Type B pancreatic cell (in vitro differentiated cells): ENCODE measurements around the gene OSR1. TPM values are rescaled to one million over a fixed set of nuclear protein-coding genes. Genes with fewer than 3 reads are reported as not detected.

Source experiments
- DNase-seq: peaks from one replicate; pipeline ENCODE4 v3.0.0; 2021; ENCODE audit warnings: mixed read lengths; ENCODE audit not compliant: unreplicated experiment; ENCODE audit errors: extremely low spot score
- H3K27ac Mint-ChIP-seq: 2 replicates; pipeline ENCODE4 v1.8.0; 2021; ENCODE audit warnings: mild to moderate bottlenecking, mixed read lengths
- H3K27me3 Mint-ChIP-seq: 2 replicates; pipeline ENCODE4 v1.8.0; 2021; ENCODE audit warnings: mixed read lengths
- H3K36me3 Mint-ChIP-seq: 2 replicates; pipeline ENCODE4 v1.8.0; 2021; ENCODE audit warnings: mixed read lengths
- H3K4me1 Mint-ChIP-seq: one replicate; pipeline ENCODE4 v1.8.0; 2021; ENCODE audit warnings: mixed read lengths; ENCODE audit not compliant: unreplicated experiment
- H3K4me3 Mint-ChIP-seq: 2 replicates; pipeline ENCODE4 v1.8.0; 2021; ENCODE audit warnings: mild to moderate bottlenecking, mixed read lengths
- H3K9me3 Mint-ChIP-seq: 2 replicates; pipeline ENCODE4 v1.8.0; 2021; ENCODE audit warnings: mixed read lengths
- CTCF ChIP-seq: fragments of 200-600 bp; sonication (generic); conservative IDR thresholded peaks from 2 replicates; pipeline ENCODE4 v1.5.0; 2021; ENCODE audit warnings: antibody characterized with exemption, mild to moderate bottlenecking
- total RNA-seq: library from RNA; stranded (reverse); gene quantifications from 2 replicates; pipeline ENCODE4 v1.2.1, GENCODE V29; 2021; ENCODE audit warnings: low replicate concordance

The OSR1 gene
- total RNA-seq, 1 donor from 2014 or later = 55.7 TPM

DNA sequence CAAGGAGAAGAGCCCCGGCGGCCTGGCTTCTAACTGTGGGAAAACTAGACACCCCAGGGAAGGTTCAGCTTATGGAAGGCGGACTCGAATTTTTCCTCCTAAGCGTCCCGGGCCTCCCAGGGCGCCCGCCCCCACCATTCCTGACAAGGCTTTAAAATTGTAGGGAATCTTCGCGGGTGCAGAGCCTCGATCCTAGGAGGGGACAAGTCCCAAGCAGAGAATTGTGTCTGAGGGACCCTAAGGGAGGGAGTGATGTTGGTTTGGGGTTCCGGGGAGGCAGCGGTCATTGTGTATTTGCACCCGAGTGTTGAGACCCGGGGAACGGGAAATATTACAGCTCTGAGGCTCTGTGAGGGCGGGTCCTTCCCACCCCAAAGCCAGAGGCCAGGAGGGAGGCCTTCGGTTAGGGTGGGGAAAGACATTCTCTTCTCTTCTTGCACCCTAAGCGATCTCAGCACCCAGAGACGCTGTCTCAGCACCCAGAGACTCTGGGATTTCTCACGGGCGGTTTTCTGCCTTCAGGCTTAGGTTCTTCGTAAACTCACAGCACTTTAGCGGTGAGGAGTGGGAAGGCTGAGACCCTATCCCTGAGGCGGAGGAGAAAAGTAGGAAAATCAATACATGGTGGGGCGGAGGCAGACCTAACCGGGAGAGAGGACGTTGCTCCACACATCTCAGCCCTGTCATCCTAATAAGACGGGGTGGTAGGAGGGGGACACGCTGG lies 7.6 kb downstream of the OSR1 start:
- DNase-seq = no peak
- H3K27ac Mint-ChIP-seq = peak overlapping the region; percentile 36
- H3K9me3 Mint-ChIP-seq = peaks cover 5% of the 10 kb centered on the region
- H3K4me1 Mint-ChIP-seq = peaks cover 25% of the 10 kb centered on the region
- no peak for TF ChIP-seq CTCF
- H3K4me3 Mint-ChIP-seq = peak overlapping the region; percentile 78
- peaks cover 67% of the 10 kb centered on the region for H3K27me3 Mint-ChIP-seq
- H3K36me3 Mint-ChIP-seq = peaks cover 35% of the 10 kb centered on the region

DNA sequence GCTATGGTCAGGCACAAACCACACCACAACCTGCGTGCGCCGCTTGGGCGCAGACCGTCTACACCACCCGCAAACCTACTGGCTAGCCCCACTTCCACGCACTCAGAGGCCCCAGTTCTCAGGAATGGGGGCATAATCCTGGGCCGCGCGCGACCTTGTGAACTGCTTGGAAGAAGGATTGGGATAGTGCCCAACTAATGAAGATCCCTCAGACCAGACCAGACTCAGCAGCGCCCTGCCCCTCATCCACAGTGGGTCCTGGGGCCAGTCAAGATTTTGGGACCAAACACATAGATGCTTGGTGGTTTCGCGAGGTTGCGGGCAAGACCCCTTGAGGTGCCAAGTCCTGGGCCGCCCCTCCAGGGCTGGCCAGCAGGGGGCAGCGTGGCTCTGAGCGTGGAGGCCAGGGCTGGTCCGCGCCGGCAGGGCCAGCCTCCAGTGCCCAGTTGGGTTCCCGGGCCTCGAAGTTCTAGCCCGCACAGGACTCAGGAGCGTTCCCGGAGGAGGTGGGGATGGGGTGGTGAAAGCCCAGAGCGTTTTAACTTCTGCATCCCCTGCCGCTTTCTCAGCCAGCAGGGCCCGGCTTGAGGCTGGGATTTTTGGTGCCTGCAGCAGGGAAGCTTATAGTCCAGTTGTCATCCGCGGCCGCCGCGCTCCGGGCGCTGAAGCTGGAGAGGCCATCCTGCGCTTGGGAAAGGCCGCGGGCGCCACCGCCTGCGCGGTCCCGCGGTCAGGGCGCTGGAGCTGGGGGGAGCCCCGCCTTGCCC lies 8.3 kb downstream of the OSR1 start:
- no peak for DNase-seq
- H3K36me3 Mint-ChIP-seq = peaks cover 33% of the 10 kb centered on the region
- peaks cover 59% of the 10 kb centered on the region for H3K27me3 Mint-ChIP-seq
- peak overlapping the region; percentile 72 for H3K4me3 Mint-ChIP-seq
- peak overlapping the region; percentile 76 for H3K27ac Mint-ChIP-seq
- peaks cover 5% of the 10 kb centered on the region for H3K9me3 Mint-ChIP-seq
- H3K4me1 Mint-ChIP-seq = peaks cover 20% of the 10 kb centered on the region
- TF ChIP-seq CTCF = peak; percentile 83

DNA sequence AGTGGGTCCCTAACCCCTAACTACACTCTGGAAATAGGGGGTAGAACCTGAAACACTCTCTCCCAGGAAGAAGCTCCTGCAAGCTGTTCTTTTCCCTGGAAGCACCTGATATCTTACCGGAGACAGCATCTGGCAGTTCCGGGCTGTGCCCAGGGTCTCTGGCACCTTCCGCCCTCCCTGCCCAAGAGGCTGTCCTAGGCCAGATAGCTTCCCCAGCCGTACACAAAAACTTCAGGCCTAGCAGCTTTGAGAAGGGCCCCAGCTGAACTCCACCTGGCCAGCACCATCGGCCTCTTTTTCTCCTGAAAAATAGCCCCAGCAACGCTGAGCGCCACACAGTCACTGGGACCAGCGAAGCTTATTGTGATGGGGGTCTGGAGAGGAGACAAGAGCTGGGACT lies 9.7 kb downstream of the OSR1 start:
- H3K9me3 Mint-ChIP-seq = peaks cover 5% of the 10 kb centered on the region
- peaks cover 32% of the 10 kb centered on the region for H3K36me3 Mint-ChIP-seq
- no peak for TF ChIP-seq CTCF
- peaks cover 45% of the 10 kb centered on the region for H3K27me3 Mint-ChIP-seq
- no peak for DNase-seq
- peak overlapping the region; percentile 96 for H3K27ac Mint-ChIP-seq
- peaks cover 14% of the 10 kb centered on the region for H3K4me1 Mint-ChIP-seq
- peak overlapping the region; percentile 97 for H3K4me3 Mint-ChIP-seq

- Mint-ChIP-seq H3K4me1 (peaks cover 9% of the 10 kb centered on the region), H3K27ac (peak overlapping the region; percentile 96), H3K9me3 (peaks cover 5% of the 10 kb centered on the region), H3K27me3 (peaks cover 37% of the 10 kb centered on the region), H3K36me3 (peaks cover 28% of the 10 kb centered on the region), H3K4me3 (peak overlapping the region; percentile 97)
- no peak for TF ChIP-seq CTCF
- peak; percentile 96 for DNase-seq
These were observed 10.5 kb downstream of the OSR1 start for GRCh38 chr2:19347619-19348562.

DNA sequence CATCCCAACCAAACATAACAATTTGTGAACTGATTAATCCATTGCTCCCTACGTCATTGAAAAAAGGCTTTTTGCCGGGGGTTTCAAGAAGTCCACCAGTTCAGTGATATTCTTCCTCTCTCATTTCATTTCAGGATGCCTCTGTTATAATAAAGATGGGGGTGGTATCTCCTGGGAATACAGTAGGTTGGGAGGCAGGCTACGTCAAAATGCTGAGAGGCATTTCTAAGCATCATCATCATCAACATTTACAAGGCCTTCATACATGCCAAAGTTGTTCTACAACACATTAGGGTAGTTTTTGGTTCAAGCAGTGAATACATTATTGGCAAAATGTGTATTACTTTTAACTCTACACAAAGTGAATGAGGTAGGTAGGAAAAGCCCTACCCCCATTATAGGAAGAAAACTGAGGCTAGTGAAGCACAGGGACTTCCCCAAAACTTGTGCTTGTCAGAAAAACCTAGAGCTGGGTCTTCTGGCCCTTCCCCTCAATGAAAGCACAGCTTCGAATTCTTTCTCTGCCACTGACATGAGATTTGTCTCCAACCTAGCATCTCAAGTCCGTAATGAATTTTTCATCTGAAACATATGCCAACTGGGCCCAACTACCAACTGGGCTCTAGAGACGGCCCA lies 11.3 kb downstream of the OSR1 start:
- H3K27ac Mint-ChIP-seq = peak overlapping the region; percentile 96
- peaks cover 31% of the 10 kb centered on the region for H3K27me3 Mint-ChIP-seq
- H3K4me3 Mint-ChIP-seq = peak overlapping the region; percentile 97
- peaks cover 26% of the 10 kb centered on the region for H3K36me3 Mint-ChIP-seq
- peaks cover 9% of the 10 kb centered on the region for H3K4me1 Mint-ChIP-seq
- H3K9me3 Mint-ChIP-seq = peaks cover 5% of the 10 kb centered on the region
- TF ChIP-seq CTCF = no peak
- DNase-seq = no peak
